Dermis blood vessel endothelial cell (primary cell): ENCODE results near the gene HIKESHI. TPM values are rescaled to one million over a fixed set of nuclear protein-coding genes. Genes with fewer than 3 reads are reported as not detected.
A peak's percentile ranks its signal among the peaks of the same experiment; 100 is the strongest.

Experiments
- DNase-seq: peaks from one replicate; pipeline ENCODE4 v3.0.0; 2010
- total RNA-seq: library from RNA; depleted of rRNA; stranded (reverse); fragments of >200 nt; gene quantifications from 2 replicates; pipeline ENCODE4 v1.2.3, GENCODE V29; 2014

The HIKESHI gene
- total RNA-seq, 1 donor from 2014 or later: 65.9 TPM

GRCh38 chr11:86380295-86381059 is 78.4 kb downstream of the HIKESHI start:
- DNase-seq: peak; percentile 36

GRCh38 chr11:86383041-86383955 is 81.3 kb downstream of the HIKESHI start:
- no peak for DNase-seq

GRCh38 chr11:86386283-86386682 is 84.2 kb downstream of the HIKESHI start:
- no peak for DNase-seq

GRCh38 chr11:86386746-86387145 is 84.7 kb downstream of the HIKESHI start:
- no peak for DNase-seq

GRCh38 chr11:86388198-86388597 is 86.2 kb downstream of the HIKESHI start:
- peak; percentile 23 for DNase-seq

GRCh38 chr11:86390487-86390886 is 88.4 kb downstream of the HIKESHI start:
- peak; percentile 44 for DNase-seq

- DNase-seq: peak; percentile 38
Observed at GRCh38 chr11:86395061-86395551, 93.1 kb downstream of the HIKESHI start.

Other genes starting within 250 kb of the HIKESHI start
- 238 and 240 TPM in 2 replicates for gene PICALM, start 233.2 kb upstream of the HIKESHI start, total RNA-seq
- 17.6 and 21.4 TPM in 2 replicates for gene EED, start 57.5 kb upstream of the HIKESHI start, total RNA-seq
- gene CCDC81, start 72.6 kb downstream of the HIKESHI start, total RNA-seq: under 0.01 and 0.23 TPM in 2 replicates